ENCODE results near the gene CCDC159. TPM values are rescaled to one million over a fixed set of nuclear protein-coding genes. Genes with fewer than 3 reads are reported as not detected.
A peak's percentile ranks its signal among the peaks of the same experiment; 100 is the strongest.
"Not testable (repeated sequence)": the region's sequence is repeated elsewhere in the genome, so short reads cannot be mapped to it uniquely, and the experiment has no call there.

Gene CCDC159
- total RNA-seq, 1 experiment from 2014 or later: 6.8 TPM

- H3K27ac Mint-ChIP-seq: no peak overlapping the region
- CTCF ChIA-PET: interaction anchor here (1.2 to 5.4 kb wide), 2 partner anchors 13 to 16 kb away, joined by 4 to 42 read pairs; no protein-coding TSS in a partner anchor
- POLR2A ChIA-PET: no interaction called here
- H3K36me3 Mint-ChIP-seq: no peaks in the 10 kb centered on the region
- no peaks in the 10 kb centered on the region for H3K4me1 Mint-ChIP-seq
- ATAC-seq: no peak
- H3K27me3 Mint-ChIP-seq (ENCODE audit: low read depth): no peaks in the 10 kb centered on the region; the same call in 1 of the 2 replicates
- no peak for DNase-seq (ENCODE audit: low spot score)
- no peak overlapping the region for H3K4me3 Mint-ChIP-seq
- no peak for TF ChIP-seq ZNF396 (CRISPR knock-in tag; IDR thresholded peaks at IDR 0.05; ENCODE audit: borderline replicate concordance)
- no peak for TF ChIP-seq OVOL2 (CRISPR knock-in tag; IDR thresholded peaks at IDR 0.05; ENCODE audit: borderline replicate concordance)
- no peak for TF ChIP-seq ZNF263 (CRISPR knock-in tag; IDR thresholded peaks at IDR 0.05; ENCODE audit: low read depth)
- no peak for TF ChIP-seq ZNF232 (CRISPR knock-in tag; IDR thresholded peaks at IDR 0.05)
- TF ChIP-seq CBFB (CRISPR knock-in tag; IDR thresholded peaks at IDR 0.05; ENCODE audit: low read depth): no peak
- TF ChIP-seq GRHL2 (CRISPR knock-in tag; IDR thresholded peaks at IDR 0.05; ENCODE audit: insufficient replicate concordance, severe bottlenecking): no peak
- no peak for TF ChIP-seq ZNF671 (CRISPR knock-in tag; IDR thresholded peaks at IDR 0.05)
- no peak for TF ChIP-seq ERG (CRISPR knock-in tag; IDR thresholded peaks at IDR 0.05)
- no peak for TF ChIP-seq GTF2I (CRISPR knock-in tag; conservative IDR thresholded peaks at IDR 0.05)
- TF ChIP-seq ZNF121 (CRISPR knock-in tag; IDR thresholded peaks at IDR 0.05): no peak
- TF ChIP-seq, protein P1, sequence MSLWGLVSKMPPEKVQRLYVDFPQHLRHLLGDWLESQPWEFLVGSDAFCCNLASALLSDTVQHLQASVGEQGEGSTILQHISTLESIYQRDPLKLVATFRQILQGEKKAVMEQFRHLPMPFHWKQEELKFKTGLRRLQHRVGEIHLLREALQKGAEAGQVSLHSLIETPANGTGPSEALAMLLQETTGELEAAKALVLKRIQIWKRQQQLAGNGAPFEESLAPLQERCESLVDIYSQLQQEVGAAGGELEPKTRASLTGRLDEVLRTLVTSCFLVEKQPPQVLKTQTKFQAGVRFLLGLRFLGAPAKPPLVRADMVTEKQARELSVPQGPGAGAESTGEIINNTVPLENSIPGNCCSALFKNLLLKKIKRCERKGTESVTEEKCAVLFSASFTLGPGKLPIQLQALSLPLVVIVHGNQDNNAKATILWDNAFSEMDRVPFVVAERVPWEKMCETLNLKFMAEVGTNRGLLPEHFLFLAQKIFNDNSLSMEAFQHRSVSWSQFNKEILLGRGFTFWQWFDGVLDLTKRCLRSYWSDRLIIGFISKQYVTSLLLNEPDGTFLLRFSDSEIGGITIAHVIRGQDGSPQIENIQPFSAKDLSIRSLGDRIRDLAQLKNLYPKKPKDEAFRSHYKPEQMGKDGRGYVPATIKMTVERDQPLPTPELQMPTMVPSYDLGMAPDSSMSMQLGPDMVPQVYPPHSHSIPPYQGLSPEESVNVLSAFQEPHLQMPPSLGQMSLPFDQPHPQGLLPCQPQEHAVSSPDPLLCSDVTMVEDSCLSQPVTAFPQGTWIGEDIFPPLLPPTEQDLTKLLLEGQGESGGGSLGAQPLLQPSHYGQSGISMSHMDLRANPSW (CRISPR knock-in tag; conservative IDR thresholded peaks at IDR 0.05; ENCODE audit: low read depth): no peak
- no peak for TF ChIP-seq ATF6 (CRISPR knock-in tag; IDR thresholded peaks at IDR 0.05)
- TF ChIP-seq ZNF317 (CRISPR knock-in tag; IDR thresholded peaks at IDR 0.05; ENCODE audit: borderline replicate concordance, low read depth): no peak
- TF ChIP-seq EMX1 (CRISPR knock-in tag; IDR thresholded peaks at IDR 0.05): no peak
- TF ChIP-seq ATF1 (CRISPR knock-in tag; IDR thresholded peaks at IDR 0.05): no peak
- no peaks in the 10 kb centered on the region for H3K9me3 Mint-ChIP-seq
These were observed 40.0 kb upstream of the CCDC159 start for GRCh38 chr19:11306337-11306736.

GRCh38 chr19:11320278-11320995, 25.9 kb upstream of the CCDC159 start:
- CTCF ChIA-PET: interaction anchor here (0.5 to 1.4 kb wide), 3 partner anchors 27 to 43 kb away, joined by 3 to 5 read pairs (median 5); no protein-coding TSS in a partner anchor
- H3K27ac Mint-ChIP-seq; H3K9me3 Mint-ChIP-seq; H3K27me3 Mint-ChIP-seq (ENCODE audit: low read depth); ATAC-seq; POLR2A ChIA-PET; DNase-seq (ENCODE audit: low spot score); H3K4me3 Mint-ChIP-seq; H3K36me3 Mint-ChIP-seq: not testable (repeated sequence)
- H3K4me1 Mint-ChIP-seq: peaks cover 16% of the 10 kb centered on the region
- TF ChIP-seq ZNF121 (CRISPR knock-in tag; IDR thresholded peaks at IDR 0.05): peak; percentile 97
